Measurements from ENCODE around the gene KCNA2. TPM values are rescaled to one million over a fixed set of nuclear protein-coding genes. Genes with fewer than 3 reads are reported as not detected.

The KCNA2 gene
- total and polyA plus RNA-seq, 2 of the 4 experiments (the other 2 are of a cell fraction) = not detected

- no peaks in the 10 kb centered on the region for H3K9me3 ChIP-seq (ENCODE audit: control insufficient read depth, insufficient read depth, low read length)
- no peak overlapping the region for H4K5ac ChIP-seq (ENCODE audit: low read depth, low read length)
- no peak overlapping the region for H2BK20ac ChIP-seq (ENCODE audit: low read depth, low read length)
- H3K79me1 ChIP-seq (ENCODE audit: low read depth in 1 of 2, low read length in 2 of 2) = no peaks in the 10 kb centered on the region
- no peaks in the 10 kb centered on the region for H4K20me1 ChIP-seq (ENCODE audit: insufficient read depth, low read length)
- H3K9me1 ChIP-seq (ENCODE audit: insufficient read depth, low read length) = no peaks in the 10 kb centered on the region
- no peak overlapping the region for H3K18ac ChIP-seq (ENCODE audit: low read depth, low read length)
- in situ Hi-C loops (cut with MboI; ENCODE audit: low sequenced_read_pairs) (no loop called here), dilution Hi-C loops (cut with HindIII; ENCODE audit: low sequenced_read_pairs, unreplicated experiment) (no loop called here), intact Hi-C loops (cut with micrococcal nuclease) (no loop called here)
- H3K14ac ChIP-seq (replicated peaks; ENCODE audit: low read depth, low read length) = no peak overlapping the region
- ChIA-PET POLR2A (ENCODE audit: unreplicated experiment) (no interaction called here), CTCF (no interaction called here)
- no peak for DNase-seq
- no peak overlapping the region for H3K4me2 ChIP-seq (ENCODE audit: low read depth, low read length)
- H2BK120ac ChIP-seq (ENCODE audit: low read depth, low read length) = no peak overlapping the region
- no peak overlapping the region for H3K56ac ChIP-seq (ENCODE audit: extremely low read depth, insufficient read depth, low read length)
- H3K27me3 ChIP-seq (ENCODE audit: control insufficient read depth, insufficient read depth, low read length) = no peaks in the 10 kb centered on the region
- H3K9ac ChIP-seq (ENCODE audit: low read depth, low read length) = no peak overlapping the region
- no peak overlapping the region for H2AFZ ChIP-seq (replicated peaks; ENCODE audit: low read length, poor library complexity)
- H2BK15ac ChIP-seq (ENCODE audit: low read depth, low read length) = no peak overlapping the region
- no peak overlapping the region for H2AK9ac ChIP-seq (replicated peaks; ENCODE audit: low read depth, low read length, poor library complexity)
- no peak overlapping the region for H3K23ac ChIP-seq (ENCODE audit: low read depth, low read length)
- H3K27ac ChIP-seq (ENCODE audit: insufficient read depth, low read length) = no peak overlapping the region
- no TSS peak for BruUV-seq (replicated peaks)
- TF ChIP-seq ELK1 (IDR thresholded peaks at IDR 0.05; ENCODE audit: borderline replicate concordance, low read depth, low read length) = no peak
- TF ChIP-seq, protein P1, sequence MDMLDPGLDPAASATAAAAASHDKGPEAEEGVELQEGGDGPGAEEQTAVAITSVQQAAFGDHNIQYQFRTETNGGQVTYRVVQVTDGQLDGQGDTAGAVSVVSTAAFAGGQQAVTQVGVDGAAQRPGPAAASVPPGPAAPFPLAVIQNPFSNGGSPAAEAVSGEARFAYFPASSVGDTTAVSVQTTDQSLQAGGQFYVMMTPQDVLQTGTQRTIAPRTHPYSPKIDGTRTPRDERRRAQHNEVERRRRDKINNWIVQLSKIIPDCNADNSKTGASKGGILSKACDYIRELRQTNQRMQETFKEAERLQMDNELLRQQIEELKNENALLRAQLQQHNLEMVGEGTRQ (IDR thresholded peaks at IDR 0.05; ENCODE audit: low read depth, low read length) = no peak
- no peak for TF ChIP-seq NFE2L2 (IDR thresholded peaks at IDR 0.05; ENCODE audit: low read depth, low read length)
- no peak for TF ChIP-seq FOS (IDR thresholded peaks at IDR 0.05; ENCODE audit: low read depth, low read length)
- TF ChIP-seq BHLHE40 (IDR thresholded peaks at IDR 0.05; ENCODE audit: low read depth, low read length) = no peak
- TF ChIP-seq SMC3 (IDR thresholded peaks at IDR 0.05; ENCODE audit: low read depth, low read length) = no peak
- TF ChIP-seq RCOR1 (IDR thresholded peaks at IDR 0.05; ENCODE audit: insufficient replicate concordance, low read length) = no peak
- no peak for TF ChIP-seq RFX5 (IDR thresholded peaks at IDR 0.05; ENCODE audit: low read depth, low read length)
- no peak for TF ChIP-seq POLR2A (IDR thresholded peaks at IDR 0.05; ENCODE audit: low read depth, low read length)
- no peak overlapping the region for H3K4ac ChIP-seq (ENCODE audit: low read depth, low read length)
- H2BK5ac ChIP-seq (ENCODE audit: low read depth, low read length, poor library complexity, severe bottlenecking) = no peak overlapping the region
- no peaks in the 10 kb centered on the region for H3K36me3 ChIP-seq (ENCODE audit: control insufficient read depth, insufficient read depth, low read length)
- no peak overlapping the region for H4K91ac ChIP-seq (ENCODE audit: insufficient read depth, low read depth, low read length)
- no peak overlapping the region for H3K4me3 ChIP-seq (ENCODE audit: insufficient read depth, low read depth, low read length)
- no peak overlapping the region for H4K8ac ChIP-seq (ENCODE audit: low read depth in 2 of 2, low read length in 2 of 2)
- ATAC-seq (ENCODE audit: low read depth) = no peak
- WGBS, 2 experiments (ENCODE audit: extremely low coverage in 2 of 2, insufficient read length in 1 of 2) = no CpG with 5 or more reads among the region's 1 CpG
- no peak overlapping the region for H2AK5ac ChIP-seq (ENCODE audit: low read depth, low read length)
- H3K4me1 ChIP-seq (ENCODE audit: control insufficient read depth, insufficient read depth, low read length) = no peaks in the 10 kb centered on the region
Observed at GRCh38 chr1:110573314-110573713, 32.8 kb downstream of the KCNA2 start.

All from IMR-90 (cell line).